Renal cortical epithelial cell (primary cell): ENCODE data around the gene BTN2A1. TPM values are rescaled to one million over a fixed set of nuclear protein-coding genes. Genes with fewer than 3 reads are reported as not detected.
"Not testable (repeated sequence)": the region's sequence is repeated elsewhere in the genome, so short reads cannot be mapped to it uniquely, and the experiment has no call there.

ENCODE experiments used
- DNase-seq: peaks from one replicate; pipeline ENCODE4 v3.0.0-alpha.2; 2011; ENCODE audit warnings: low read depth
- total RNA-seq: library from RNA; depleted of rRNA; stranded (reverse); fragments of >200 nt; gene quantifications from 2 replicates; pipeline ENCODE4 v1.2.3, GENCODE V29; 2014

Gene BTN2A1
- total RNA-seq, 1 donor from 2014 or later: 13.5 TPM

DNA sequence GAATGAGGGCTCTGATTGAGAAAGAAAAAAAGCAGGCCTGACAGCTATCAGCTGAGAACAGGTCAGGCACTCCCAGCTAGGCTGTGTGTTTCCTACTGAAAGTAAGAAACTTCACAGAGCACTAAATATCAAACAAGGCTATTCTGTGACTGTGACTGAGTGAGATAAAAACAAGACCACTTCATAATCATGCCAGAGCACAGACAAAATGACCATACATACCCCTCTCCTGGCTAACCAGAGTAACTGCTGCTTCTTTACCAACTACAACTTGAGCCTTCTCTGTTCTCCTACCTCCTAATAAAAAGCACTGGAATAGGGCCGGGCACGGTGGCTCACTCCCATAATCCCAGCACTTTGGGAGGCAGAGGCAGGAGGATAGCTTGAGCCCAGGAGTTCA lies 35.5 kb downstream of the BTN2A1 start:
- peak; percentile 8 for DNase-seq

- no peak for DNase-seq
These were observed 36.4 kb downstream of the BTN2A1 start for GRCh38 chr6:26494117-26494516.

DNA sequence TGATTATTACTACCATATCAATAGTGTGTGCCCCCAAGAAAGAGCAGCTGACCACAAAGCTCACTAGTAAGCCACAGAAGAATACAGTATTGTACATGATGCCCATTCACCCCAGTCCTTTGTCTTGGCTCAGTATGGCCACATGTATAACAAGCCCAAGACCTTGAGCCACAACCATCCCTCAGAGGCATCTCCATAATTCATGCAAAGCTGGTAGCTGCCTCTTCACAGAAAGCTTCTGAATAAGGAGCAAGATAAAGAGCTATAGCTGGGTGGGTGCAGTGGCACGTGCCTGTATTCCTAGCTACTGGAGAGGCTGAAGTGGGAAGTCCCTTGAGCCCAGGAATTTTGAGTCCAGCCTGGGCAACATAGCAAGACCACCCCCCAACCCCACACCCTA lies 37.5 kb downstream of the BTN2A1 start:
- DNase-seq: no peak

- DNase-seq: no peak
These were observed 39.9 kb downstream of the BTN2A1 start for GRCh38 chr6:26497610-26498009.

GRCh38 chr6:26500102-26500501 lies 42.3 kb downstream of the BTN2A1 start, which contains the start of gene BTN1A1:
TSS of gene BTN1A1 (plus strand) at chr6:26500303. CDS start at chr6:26501287, 984 bp downstream.
- DNase-seq: no peak

DNA sequence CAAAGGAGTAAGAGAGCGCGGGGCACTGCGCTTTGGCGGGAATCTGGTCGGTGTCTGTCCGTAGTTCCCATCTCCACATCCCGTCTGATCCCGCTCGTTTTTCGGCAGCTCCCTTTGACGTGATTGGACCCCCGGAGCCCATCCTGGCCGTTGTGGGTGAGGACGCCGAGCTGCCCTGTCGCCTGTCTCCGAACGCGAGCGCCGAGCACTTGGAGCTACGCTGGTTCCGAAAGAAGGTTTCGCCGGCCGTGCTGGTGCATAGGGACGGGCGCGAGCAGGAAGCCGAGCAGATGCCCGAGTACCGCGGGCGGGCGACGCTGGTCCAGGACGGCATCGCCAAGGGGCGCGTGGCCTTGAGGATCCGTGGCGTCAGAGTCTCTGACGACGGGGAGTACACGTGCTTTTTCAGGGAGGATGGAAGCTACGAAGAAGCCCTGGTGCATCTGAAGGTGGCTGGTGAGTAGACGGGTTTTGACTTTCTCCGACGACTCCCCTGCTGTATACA lies 43.8 kb downstream of the BTN2A1 start:
- DNase-seq: no peak

DNA sequence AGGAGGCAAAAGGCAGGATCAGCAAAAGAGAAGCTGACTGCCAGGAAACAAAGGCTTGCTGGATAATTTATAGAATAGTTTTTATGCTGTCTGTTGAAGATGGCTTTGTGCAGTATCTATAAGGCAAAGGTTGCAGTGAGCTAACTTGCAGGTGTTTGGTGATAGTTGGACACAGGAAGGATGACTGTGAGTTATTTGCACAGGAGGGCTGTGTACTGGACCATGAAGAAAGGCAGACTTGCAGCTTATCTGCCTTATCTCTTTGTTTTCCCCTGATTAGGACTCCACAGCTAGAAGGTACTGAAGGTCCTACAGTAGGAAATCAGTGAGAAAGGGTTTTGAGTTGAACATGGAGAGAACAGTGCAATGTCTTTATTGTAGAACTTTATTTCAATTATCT lies 44.4 kb downstream of the BTN2A1 start:
- DNase-seq: peak; percentile 15

DNA sequence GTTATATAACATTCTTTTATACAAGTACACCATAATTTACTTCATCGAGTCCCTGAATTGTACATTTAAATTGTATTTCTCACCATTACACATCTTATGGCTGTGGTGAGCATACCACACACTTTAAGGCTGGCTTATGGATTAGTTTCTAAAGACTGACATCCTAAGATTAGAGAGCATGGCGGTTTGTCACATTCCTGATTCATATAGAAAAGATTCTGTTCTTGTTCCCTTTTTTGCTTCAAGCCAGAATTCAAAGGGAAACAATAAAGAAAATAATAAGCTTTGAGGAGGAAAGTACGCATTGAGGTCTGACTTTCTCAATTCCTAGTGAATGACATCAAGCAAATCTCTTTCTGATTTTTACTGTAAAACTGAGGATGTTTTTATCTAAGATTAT lies 44.9 kb downstream of the BTN2A1 start:
- DNase-seq: no peak

DNA sequence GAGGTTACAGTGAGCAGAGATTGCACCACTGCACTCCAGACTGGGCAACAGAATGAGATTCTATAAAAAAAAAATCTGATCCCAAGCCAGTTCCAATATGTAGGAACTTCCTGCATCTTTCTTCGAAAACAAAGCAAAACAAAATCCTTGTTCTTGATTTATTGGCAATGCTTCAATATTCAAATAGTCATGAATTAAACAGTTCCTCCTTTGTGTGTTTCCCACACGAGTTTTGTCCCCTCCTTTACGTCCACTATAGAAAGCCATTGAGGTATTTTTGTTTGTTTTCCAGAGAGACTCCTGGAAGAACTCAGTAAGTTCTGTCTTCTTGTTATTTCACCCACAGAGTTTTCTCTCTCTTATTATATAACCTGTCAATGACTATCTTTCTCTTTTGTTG lies 49.9 kb downstream of the BTN2A1 start:
- no peak for DNase-seq

- DNase-seq: not testable (repeated sequence)
These were observed 53.3 kb downstream of the BTN2A1 start for GRCh38 chr6:26511033-26511432.

GRCh38 chr6:26514984-26515383 lies 57.2 kb downstream of the BTN2A1 start:
- peak; percentile 36 for DNase-seq

GRCh38 chr6:26516481-26517427 lies 59.0 kb downstream of the BTN2A1 start:
- no peak for DNase-seq

Other genes starting within 250 kb of the BTN2A1 start
- gene BTN3A2, start 92.8 kb upstream of the BTN2A1 start, total RNA-seq: 22.7 and 24.3 TPM in 2 replicates
- gene BTN2A2, start 74.8 kb upstream of the BTN2A1 start, total RNA-seq: 17.2 and 33.9 TPM in 2 replicates
- gene BTN3A1, start 55.7 kb upstream of the BTN2A1 start, total RNA-seq: 15.1 and 18.4 TPM in 2 replicates
- gene BTN3A3, start 17.5 kb upstream of the BTN2A1 start, total RNA-seq: 10.1 and 10.6 TPM in 2 replicates
- not detected in 2 replicates for gene BTN1A1, start 42.3 kb downstream of the BTN2A1 start, total RNA-seq
- 117 and 119 TPM in 2 replicates for gene HMGN4, start 80.4 kb downstream of the BTN2A1 start, total RNA-seq
- 9.1 and 14.6 TPM in 2 replicates for gene ABT1, start 139.0 kb downstream of the BTN2A1 start, total RNA-seq
- 12.9 and 22.2 TPM in 2 replicates for gene ZNF322, start 201.8 kb downstream of the BTN2A1 start, total RNA-seq